HEK293 (cell line): ENCODE measurements around the gene ARHGAP4.
A peak's percentile ranks its signal among the peaks of the same experiment; 100 is the strongest.

Source experiments
- BCL11B ChIP-seq: fragments of 450-650 bp; formaldehyde crosslinking; IDR thresholded peaks from 2 replicates; pipeline ENCODE4 v1.5.1; 2016; ENCODE audit warnings: low read depth, missing biosample characterization, missing genetic modification characterization
- GFI1B ChIP-seq: fragments of 450-650 bp; formaldehyde crosslinking; IDR thresholded peaks from 2 replicates; pipeline ENCODE4 v1.5.1; 2016; ENCODE audit warnings: missing biosample characterization, missing genetic modification characterization
- GLI4 ChIP-seq: fragments of 450-650 bp; formaldehyde crosslinking; IDR thresholded peaks from 2 replicates; pipeline ENCODE4 v1.5.1; 2016; ENCODE audit warnings: missing biosample characterization, missing genetic modification characterization
- HIC1 ChIP-seq: fragments of 450-650 bp; formaldehyde crosslinking; IDR thresholded peaks from 2 replicates; pipeline ENCODE4 v1.5.1; 2016; ENCODE audit warnings: missing biosample characterization, missing genetic modification characterization
- KLF1 ChIP-seq: fragments of 450-650 bp; formaldehyde crosslinking; IDR thresholded peaks from 2 replicates; pipeline ENCODE4 v1.5.1; 2016; ENCODE audit warnings: missing biosample characterization, missing genetic modification characterization
- MYNN ChIP-seq: fragments of 450-650 bp; formaldehyde crosslinking; IDR thresholded peaks from 2 replicates; pipeline ENCODE4 v1.5.1; 2016; ENCODE audit warnings: missing biosample characterization, missing genetic modification characterization, borderline replicate concordance
- OSR2 ChIP-seq: fragments of 450-650 bp; formaldehyde crosslinking; IDR thresholded peaks from 2 replicates; pipeline ENCODE4 v1.5.1; 2016; ENCODE audit warnings: missing biosample characterization, missing genetic modification characterization
- SALL2 ChIP-seq: fragments of 450-650 bp; formaldehyde crosslinking; IDR thresholded peaks from 2 replicates; pipeline ENCODE4 v1.5.0; 2017; ENCODE audit warnings: missing biosample characterization, mild to moderate bottlenecking, missing genetic modification characterization, borderline replicate concordance
- SETDB1 ChIP-seq: IDR thresholded peaks from one replicate; pipeline ENCODE4 v1.6.1; 2017; ENCODE audit warnings: mild to moderate bottlenecking, low read length, moderate library complexity, mixed read lengths; ENCODE audit not compliant: insufficient read length
- WT1 ChIP-seq: fragments of 450-650 bp; formaldehyde crosslinking; IDR thresholded peaks from 2 replicates; pipeline ENCODE4 v1.5.1; 2016; ENCODE audit warnings: missing biosample characterization, missing genetic modification characterization
- ZBTB7A ChIP-seq: fragments of 450-650 bp; formaldehyde crosslinking; IDR thresholded peaks from 2 replicates; pipeline ENCODE4 v1.5.1; 2016; ENCODE audit warnings: low read depth, missing biosample characterization, missing genetic modification characterization
- ZBTB8A ChIP-seq: fragments of 450-650 bp; formaldehyde crosslinking; IDR thresholded peaks from 2 replicates; pipeline ENCODE4 v1.5.1; 2016; ENCODE audit warnings: missing biosample characterization, missing genetic modification characterization
- ZNF114 ChIP-seq: fragments of 450-650 bp; formaldehyde crosslinking; IDR thresholded peaks from 2 replicates; pipeline ENCODE4 v1.5.0; 2017; ENCODE audit warnings: missing biosample characterization, missing genetic modification characterization
- ZNF140 ChIP-seq: fragments of 450-650 bp; formaldehyde crosslinking; IDR thresholded peaks from 2 replicates; pipeline ENCODE4 v1.5.1; 2016; ENCODE audit warnings: missing biosample characterization, missing genetic modification characterization
- ZNF157 ChIP-seq: fragments of 450-650 bp; formaldehyde crosslinking; IDR thresholded peaks from 2 replicates; pipeline ENCODE4 v1.5.1; 2016; ENCODE audit warnings: missing biosample characterization, missing genetic modification characterization
- ZNF16 ChIP-seq: fragments of 450-650 bp; formaldehyde crosslinking; IDR thresholded peaks from 2 replicates; pipeline ENCODE4 v1.5.1; 2016; ENCODE audit warnings: low read depth, missing biosample characterization, missing genetic modification characterization
- ZNF174 ChIP-seq: fragments of 450-650 bp; formaldehyde crosslinking; IDR thresholded peaks from 2 replicates; pipeline ENCODE4 v1.5.0; 2017; ENCODE audit warnings: missing biosample characterization, mild to moderate bottlenecking, missing genetic modification characterization
- ZNF175 ChIP-seq: fragments of 450-650 bp; formaldehyde crosslinking; IDR thresholded peaks from 2 replicates; pipeline ENCODE4 v1.5.1; 2016; ENCODE audit warnings: missing biosample characterization, missing genetic modification characterization
- ZNF184 ChIP-seq: fragments of 450-650 bp; IDR thresholded peaks from 2 replicates; pipeline ENCODE4 v1.5.1; 2018; ENCODE audit warnings: missing biosample characterization, mild to moderate bottlenecking, missing genetic modification characterization
- ZNF335 ChIP-seq: fragments of 450-650 bp; formaldehyde crosslinking; conservative IDR thresholded peaks from 2 replicates; pipeline ENCODE4 v1.5.1; 2016; ENCODE audit warnings: missing biosample characterization, missing genetic modification characterization
- ZNF350 ChIP-seq: fragments of 450-650 bp; formaldehyde crosslinking; IDR thresholded peaks from 2 replicates; pipeline ENCODE4 v1.5.0; 2017; ENCODE audit warnings: missing biosample characterization, mild to moderate bottlenecking, missing genetic modification characterization
- ZNF416 ChIP-seq: fragments of 450-650 bp; formaldehyde crosslinking; IDR thresholded peaks from 2 replicates; pipeline ENCODE4 v1.5.1; 2016; ENCODE audit warnings: missing biosample characterization, missing genetic modification characterization
- ZNF426 ChIP-seq: fragments of 450-650 bp; formaldehyde crosslinking; IDR thresholded peaks from 2 replicates; pipeline ENCODE4 v1.5.1; 2017; ENCODE audit warnings: missing biosample characterization, missing genetic modification characterization, mild to moderate bottlenecking, inconsistent platforms, moderate library complexity
- ZNF521 ChIP-seq: fragments of 450-650 bp; formaldehyde crosslinking; IDR thresholded peaks from 2 replicates; pipeline ENCODE4 v1.5.1; 2017; ENCODE audit warnings: missing biosample characterization, mild to moderate bottlenecking, missing genetic modification characterization
- ZNF530 ChIP-seq: fragments of 450-650 bp; formaldehyde crosslinking; IDR thresholded peaks from 2 replicates; pipeline ENCODE4 v1.5.1; 2016; ENCODE audit warnings: low read depth, missing biosample characterization, missing genetic modification characterization
- ZNF560 ChIP-seq: fragments of 450-650 bp; formaldehyde crosslinking; IDR thresholded peaks from 2 replicates; pipeline ENCODE4 v1.5.1; 2017; ENCODE audit warnings: missing biosample characterization, missing genetic modification characterization, borderline replicate concordance
- ZNF561 ChIP-seq: fragments of 450-650 bp; IDR thresholded peaks from 2 replicates; pipeline ENCODE4 v1.5.1; 2018; ENCODE audit warnings: missing biosample characterization, missing genetic modification characterization, borderline replicate concordance
- ZNF585B ChIP-seq: fragments of 450-650 bp; formaldehyde crosslinking; IDR thresholded peaks from 2 replicates; pipeline ENCODE4 v1.5.1; 2016; ENCODE audit warnings: missing biosample characterization, missing genetic modification characterization
- ZNF768 ChIP-seq: fragments of 450-650 bp; formaldehyde crosslinking; IDR thresholded peaks from 2 replicates; pipeline ENCODE4 v1.5.1; 2018; ENCODE audit warnings: missing biosample characterization, mild to moderate bottlenecking, missing genetic modification characterization
- ZNF843 ChIP-seq: fragments of 450-650 bp; formaldehyde crosslinking; IDR thresholded peaks from 2 replicates; pipeline ENCODE4 v1.5.1; 2016; ENCODE audit warnings: missing biosample characterization, missing genetic modification characterization
- TF ChIP-seq, protein P1 (sequence below): fragments of 450-650 bp; formaldehyde crosslinking; conservative IDR thresholded peaks from 2 replicates; pipeline ENCODE4 v1.5.1; 2016; ENCODE audit warnings: low read depth, missing biosample characterization, missing genetic modification characterization
- TF ChIP-seq, protein P2 (sequence below): fragments of 450-650 bp; formaldehyde crosslinking; IDR thresholded peaks from 2 replicates; pipeline ENCODE4; 2016; ENCODE audit warnings: missing biosample characterization, missing genetic modification characterization

ARHGAP4 gene

GRCh38 chrX:153900831-153901752, 25.0 kb downstream of the ARHGAP4 start (continued):
- TF ChIP-seq, protein P1, sequence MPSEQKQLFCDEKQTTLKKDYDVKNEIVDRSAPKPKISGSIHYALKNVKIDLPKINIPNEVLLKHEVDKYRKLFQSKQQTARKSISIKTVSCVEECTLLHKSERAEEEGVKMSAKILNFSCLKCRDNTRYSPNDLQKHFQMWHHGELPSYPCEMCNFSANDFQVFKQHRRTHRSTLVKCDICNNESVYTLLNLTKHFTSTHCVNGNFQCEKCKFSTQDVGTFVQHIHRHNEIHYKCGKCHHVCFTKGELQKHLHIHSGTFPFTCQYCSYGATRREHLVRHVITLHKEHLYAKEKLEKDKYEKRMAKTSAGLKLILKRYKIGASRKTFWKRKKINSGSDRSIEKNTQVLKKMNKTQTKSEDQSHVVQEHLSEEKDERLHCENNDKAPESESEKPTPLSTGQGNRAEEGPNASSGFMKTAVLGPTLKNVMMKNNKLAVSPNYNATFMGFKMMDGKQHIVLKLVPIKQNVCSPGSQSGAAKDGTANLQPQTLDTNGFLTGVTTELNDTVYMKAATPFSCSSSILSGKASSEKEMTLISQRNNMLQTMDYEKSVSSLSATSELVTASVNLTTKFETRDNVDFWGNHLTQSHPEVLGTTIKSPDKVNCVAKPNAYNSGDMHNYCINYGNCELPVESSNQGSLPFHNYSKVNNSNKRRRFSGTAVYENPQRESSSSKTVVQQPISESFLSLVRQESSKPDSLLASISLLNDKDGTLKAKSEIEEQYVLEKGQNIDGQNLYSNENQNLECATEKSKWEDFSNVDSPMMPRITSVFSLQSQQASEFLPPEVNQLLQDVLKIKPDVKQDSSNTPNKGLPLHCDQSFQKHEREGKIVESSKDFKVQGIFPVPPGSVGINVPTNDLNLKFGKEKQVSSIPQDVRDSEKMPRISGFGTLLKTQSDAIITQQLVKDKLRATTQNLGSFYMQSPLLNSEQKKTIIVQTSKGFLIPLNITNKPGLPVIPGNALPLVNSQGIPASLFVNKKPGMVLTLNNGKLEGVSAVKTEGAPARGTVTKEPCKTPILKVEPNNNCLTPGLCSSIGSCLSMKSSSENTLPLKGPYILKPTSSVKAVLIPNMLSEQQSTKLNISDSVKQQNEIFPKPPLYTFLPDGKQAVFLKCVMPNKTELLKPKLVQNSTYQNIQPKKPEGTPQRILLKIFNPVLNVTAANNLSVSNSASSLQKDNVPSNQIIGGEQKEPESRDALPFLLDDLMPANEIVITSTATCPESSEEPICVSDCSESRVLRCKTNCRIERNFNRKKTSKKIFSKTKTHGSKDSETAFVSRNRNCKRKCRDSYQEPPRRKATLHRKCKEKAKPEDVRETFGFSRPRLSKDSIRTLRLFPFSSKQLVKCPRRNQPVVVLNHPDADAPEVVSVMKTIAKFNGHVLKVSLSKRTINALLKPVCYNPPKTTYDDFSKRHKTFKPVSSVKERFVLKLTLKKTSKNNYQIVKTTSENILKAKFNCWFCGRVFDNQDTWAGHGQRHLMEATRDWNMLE (tag by site-specific recombination) = no peak
- TF ChIP-seq SETDB1 = no peak
- no peak for TF ChIP-seq HIC1 (tag by site-specific recombination)
- no peak for TF ChIP-seq ZBTB7A (tag by site-specific recombination)
- no peak; the same call in 1 of the 2 replicates for TF ChIP-seq BCL11B (tag by site-specific recombination)
- TF ChIP-seq ZNF530 = no peak
- TF ChIP-seq ZNF175 (tag by site-specific recombination) = peak; percentile 83; the same call in 1 of the 2 replicates
- TF ChIP-seq ZNF561 (tag by site-specific recombination) = no peak
- TF ChIP-seq ZNF140 (tag by site-specific recombination) = no peak; the same call in 1 of the 2 replicates
- TF ChIP-seq ZNF585B (tag by site-specific recombination) = no peak
- no peak for TF ChIP-seq ZNF416 (tag by site-specific recombination)
- TF ChIP-seq ZBTB8A (tag by site-specific recombination) = no peak
- no peak for TF ChIP-seq ZNF184 (tag by site-specific recombination)
- TF ChIP-seq MYNN (tag by site-specific recombination) = 0 out of 2 replicates have a peak, but pooled peaks have one; percentile 15
- TF ChIP-seq WT1 (tag by site-specific recombination) = no peak
- TF ChIP-seq KLF1 = peak; percentile 50; the same call in 1 of the 2 replicates
- TF ChIP-seq, protein P2, sequence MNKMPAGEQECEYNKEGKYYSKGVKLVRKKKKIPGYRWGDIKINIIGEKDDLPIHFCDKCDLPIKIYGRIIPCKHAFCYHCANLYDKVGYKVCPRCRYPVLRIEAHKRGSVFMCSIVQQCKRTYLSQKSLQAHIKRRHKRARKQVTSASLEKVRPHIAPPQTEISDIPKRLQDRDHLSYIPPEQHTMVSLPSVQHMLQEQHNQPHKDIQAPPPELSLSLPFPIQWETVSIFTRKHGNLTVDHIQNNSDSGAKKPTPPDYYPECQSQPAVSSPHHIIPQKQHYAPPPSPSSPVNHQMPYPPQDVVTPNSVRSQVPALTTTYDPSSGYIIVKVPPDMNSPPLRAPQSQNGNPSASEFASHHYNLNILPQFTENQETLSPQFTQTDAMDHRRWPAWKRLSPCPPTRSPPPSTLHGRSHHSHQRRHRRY (tag by site-specific recombination) = peak; percentile 68; the same call in 1 of the 2 replicates
- TF ChIP-seq ZNF114 = no peak
- TF ChIP-seq ZNF157 (tag by site-specific recombination) = no peak; the same call in 1 of the 2 replicates
- TF ChIP-seq ZNF335 = no peak
- TF ChIP-seq ZNF843 (tag by site-specific recombination) = no peak
- no peak for TF ChIP-seq GFI1B (tag by site-specific recombination)
- TF ChIP-seq ZNF16 (tag by site-specific recombination) = no peak
- 0 out of 2 replicates have a peak, but pooled peaks have one; percentile 63 for TF ChIP-seq SALL2
- TF ChIP-seq ZNF350 (tag by site-specific recombination) = no peak
- no peak for TF ChIP-seq OSR2 (tag by site-specific recombination)
- no peak for TF ChIP-seq ZNF521 (tag by site-specific recombination)
- TF ChIP-seq ZNF768 (tag by site-specific recombination) = no peak
- TF ChIP-seq ZNF174 (tag by site-specific recombination) = no peak
- TF ChIP-seq ZNF560 (tag by site-specific recombination) = no peak
- TF ChIP-seq ZNF426 = no peak
- peak; percentile 84 for TF ChIP-seq GLI4
